ENCODE results near the gene ASMTL.

DNA sequence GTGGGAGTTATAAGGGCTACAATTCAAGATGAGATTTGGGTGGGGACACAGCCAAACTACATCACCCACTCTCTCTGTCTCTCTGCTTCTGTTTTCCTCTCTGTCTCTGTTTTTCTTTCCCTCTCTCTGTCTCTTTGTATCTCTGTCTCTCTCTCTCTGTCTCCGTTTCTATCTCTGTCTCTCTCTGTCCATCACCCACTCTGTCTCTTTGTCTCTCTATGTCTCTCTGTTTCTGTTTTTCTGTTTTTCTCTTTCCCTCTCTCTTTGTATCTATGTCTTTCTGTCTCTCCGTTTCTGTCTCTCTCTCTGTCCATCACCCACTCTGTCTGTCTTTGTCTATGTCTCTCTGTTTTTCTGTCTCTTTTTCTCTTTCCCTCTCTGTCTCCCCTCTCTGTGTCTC, 90.8 kb downstream of the ASMTL start:
- TF ChIP-seq, protein P1, sequence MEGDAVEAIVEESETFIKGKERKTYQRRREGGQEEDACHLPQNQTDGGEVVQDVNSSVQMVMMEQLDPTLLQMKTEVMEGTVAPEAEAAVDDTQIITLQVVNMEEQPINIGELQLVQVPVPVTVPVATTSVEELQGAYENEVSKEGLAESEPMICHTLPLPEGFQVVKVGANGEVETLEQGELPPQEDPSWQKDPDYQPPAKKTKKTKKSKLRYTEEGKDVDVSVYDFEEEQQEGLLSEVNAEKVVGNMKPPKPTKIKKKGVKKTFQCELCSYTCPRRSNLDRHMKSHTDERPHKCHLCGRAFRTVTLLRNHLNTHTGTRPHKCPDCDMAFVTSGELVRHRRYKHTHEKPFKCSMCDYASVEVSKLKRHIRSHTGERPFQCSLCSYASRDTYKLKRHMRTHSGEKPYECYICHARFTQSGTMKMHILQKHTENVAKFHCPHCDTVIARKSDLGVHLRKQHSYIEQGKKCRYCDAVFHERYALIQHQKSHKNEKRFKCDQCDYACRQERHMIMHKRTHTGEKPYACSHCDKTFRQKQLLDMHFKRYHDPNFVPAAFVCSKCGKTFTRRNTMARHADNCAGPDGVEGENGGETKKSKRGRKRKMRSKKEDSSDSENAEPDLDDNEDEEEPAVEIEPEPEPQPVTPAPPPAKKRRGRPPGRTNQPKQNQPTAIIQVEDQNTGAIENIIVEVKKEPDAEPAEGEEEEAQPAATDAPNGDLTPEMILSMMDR (IDR thresholded peaks at IDR 0.05; ENCODE audit: insufficient read depth, low read length): no peak
- TF ChIP-seq REST (IDR thresholded peaks at IDR 0.05; ENCODE audit: insufficient replicate concordance, low read depth): no peak

Measured in HL-60 (cell line).